GM12891 (cell line): ENCODE data around the gene TRIM66.

ENCODE experiments used
- POLR2A ChIP-seq: IDR thresholded peaks from 2 replicates; pipeline ENCODE4 v1.6.1; 2011; ENCODE audit warnings: low read depth, low read length, control low read depth
- POLR2AphosphoS5 ChIP-seq: IDR thresholded peaks from 2 replicates; pipeline ENCODE4 v1.6.1; 2011; ENCODE audit warnings: low read depth, low read length, control low read depth
- TAF1 ChIP-seq: IDR thresholded peaks from 2 replicates; pipeline ENCODE4 v1.6.1; 2011; ENCODE audit warnings: low read depth, low read length, control low read depth

DNA sequence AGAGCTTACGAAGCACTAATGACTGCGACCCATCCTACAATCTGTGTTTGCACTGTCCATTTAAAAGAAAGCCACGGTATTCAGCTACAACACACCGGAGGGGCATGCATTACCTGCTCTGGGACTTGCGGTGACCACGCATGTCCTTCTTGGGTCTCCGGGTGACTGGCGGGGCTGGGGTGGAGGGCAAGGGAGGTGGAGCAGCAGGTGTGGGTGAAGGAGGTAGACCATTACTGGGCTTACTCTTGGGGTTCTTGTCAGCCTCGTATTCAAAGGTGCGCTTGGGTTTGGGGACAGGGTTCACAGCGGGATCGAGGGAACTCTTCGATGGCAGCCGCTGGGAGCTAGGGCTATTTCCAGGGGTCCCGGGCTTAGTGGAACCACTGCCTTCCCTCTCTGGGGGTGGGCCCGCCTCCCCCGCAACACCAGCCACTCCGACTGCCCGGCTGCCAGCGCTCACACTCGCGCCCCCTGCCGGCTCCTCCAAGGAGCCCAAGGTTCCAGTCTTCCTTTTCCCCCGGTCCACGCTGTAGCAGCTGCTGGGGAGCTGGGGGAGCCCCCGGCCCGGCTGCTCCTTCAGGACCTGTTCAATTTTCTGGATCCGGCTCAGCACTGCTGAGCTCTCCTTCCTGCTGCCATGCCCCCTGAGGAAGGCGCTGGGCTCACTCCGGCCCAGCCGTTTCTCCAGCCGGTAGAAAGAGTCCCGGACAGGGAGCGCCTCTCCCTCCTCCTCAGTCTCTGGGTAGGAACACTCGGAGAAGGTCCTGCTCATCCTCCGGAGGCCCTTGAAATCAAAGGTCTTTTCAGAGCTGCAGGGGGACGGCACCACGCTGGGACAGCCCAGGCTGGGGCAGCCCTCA is 47.6 kb upstream of the TRIM66 start:
- TF ChIP-seq POLR2A, result no peak
- TF ChIP-seq TAF1, result no peak
- no peak for TF ChIP-seq POLR2AphosphoS5
